Measurements from ENCODE around the gene HLCS.

The HLCS gene

DNA sequence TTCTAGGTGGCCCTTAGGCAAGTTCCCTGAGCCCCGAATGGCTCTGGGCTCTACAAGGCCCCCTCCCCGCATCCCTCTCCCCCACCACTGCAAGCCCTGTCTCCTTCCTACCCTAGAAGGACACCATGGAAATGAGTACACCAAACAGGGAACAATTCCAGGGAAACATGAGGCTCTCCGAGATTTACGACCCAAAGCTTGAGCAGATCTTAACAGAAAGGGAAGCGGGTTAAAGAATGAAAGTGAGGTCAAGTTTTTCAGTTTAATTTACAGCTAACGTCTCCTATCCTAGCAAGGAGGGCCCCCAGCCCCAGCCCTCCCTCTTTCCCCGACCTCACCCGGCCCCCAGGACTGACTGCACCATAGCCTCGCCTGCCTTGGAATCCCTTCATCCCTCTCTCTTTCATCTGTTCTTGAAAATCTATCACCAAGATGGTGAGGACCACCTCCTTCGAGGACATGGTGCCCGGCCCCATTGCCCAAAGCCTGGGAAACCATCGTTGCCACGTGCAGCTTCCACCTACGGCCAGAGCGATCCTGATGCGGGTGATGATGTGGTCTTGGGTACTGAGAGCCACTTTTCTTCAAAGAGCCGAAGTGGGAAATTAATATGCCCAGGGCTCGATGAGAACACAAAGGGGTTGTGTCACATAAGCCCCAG lies 237.0 kb downstream of the HLCS start:
- TF ChIP-seq, protein P1, sequence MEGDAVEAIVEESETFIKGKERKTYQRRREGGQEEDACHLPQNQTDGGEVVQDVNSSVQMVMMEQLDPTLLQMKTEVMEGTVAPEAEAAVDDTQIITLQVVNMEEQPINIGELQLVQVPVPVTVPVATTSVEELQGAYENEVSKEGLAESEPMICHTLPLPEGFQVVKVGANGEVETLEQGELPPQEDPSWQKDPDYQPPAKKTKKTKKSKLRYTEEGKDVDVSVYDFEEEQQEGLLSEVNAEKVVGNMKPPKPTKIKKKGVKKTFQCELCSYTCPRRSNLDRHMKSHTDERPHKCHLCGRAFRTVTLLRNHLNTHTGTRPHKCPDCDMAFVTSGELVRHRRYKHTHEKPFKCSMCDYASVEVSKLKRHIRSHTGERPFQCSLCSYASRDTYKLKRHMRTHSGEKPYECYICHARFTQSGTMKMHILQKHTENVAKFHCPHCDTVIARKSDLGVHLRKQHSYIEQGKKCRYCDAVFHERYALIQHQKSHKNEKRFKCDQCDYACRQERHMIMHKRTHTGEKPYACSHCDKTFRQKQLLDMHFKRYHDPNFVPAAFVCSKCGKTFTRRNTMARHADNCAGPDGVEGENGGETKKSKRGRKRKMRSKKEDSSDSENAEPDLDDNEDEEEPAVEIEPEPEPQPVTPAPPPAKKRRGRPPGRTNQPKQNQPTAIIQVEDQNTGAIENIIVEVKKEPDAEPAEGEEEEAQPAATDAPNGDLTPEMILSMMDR (IDR thresholded peaks at IDR 0.05; ENCODE audit: low read depth, low read length): no peak
- no peaks in the 10 kb centered on the region for H3K36me3 ChIP-seq
- H3K4me3 ChIP-seq (ENCODE audit: low read depth, low read length): no peak overlapping the region
- no peaks in the 10 kb centered on the region for H3K27me3 ChIP-seq (ENCODE audit: insufficient read depth, low read depth, severe bottlenecking)
- peaks cover 5% of the 10 kb centered on the region for H3K9me3 ChIP-seq (ENCODE audit: severe bottlenecking)
- no peak overlapping the region for H3K27ac ChIP-seq
- no peak for DNase-seq

DNA sequence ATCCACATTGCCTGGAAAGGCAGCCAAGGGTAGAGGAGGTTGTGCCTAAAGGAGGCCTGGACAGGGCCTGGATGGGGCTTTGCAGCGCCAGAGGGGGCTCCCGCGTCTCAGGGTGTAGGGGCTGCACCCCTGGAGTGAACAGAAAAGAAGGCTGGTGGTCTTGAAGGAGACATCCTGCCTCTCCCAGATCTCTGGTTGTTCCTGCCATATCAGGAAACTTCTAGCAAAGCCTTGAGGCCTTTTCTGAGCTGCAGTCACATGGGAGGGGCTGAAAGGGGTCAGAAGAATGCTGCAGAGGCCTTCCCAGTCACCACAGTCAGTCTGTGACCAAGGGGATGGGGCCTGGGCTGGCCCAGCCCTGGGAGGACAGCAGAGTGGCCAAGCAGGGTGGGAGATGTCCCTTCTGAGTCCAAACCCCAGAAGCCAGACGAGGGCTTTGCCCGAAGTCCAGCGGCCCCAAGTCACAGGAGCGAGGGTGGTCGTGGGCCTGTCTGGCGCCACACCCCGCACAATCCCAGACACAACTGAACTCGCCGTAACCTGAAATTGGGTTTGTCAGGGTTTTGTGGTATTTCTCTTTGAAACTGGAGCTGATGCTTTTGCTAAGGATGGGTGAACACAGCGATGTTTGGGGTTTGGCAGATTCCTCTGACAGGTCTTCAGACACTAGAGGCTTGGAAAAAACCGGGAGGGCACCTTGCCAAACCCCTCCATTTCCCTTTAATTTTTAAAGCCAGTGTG lies 237.9 kb downstream of the HLCS start:
- no peak overlapping the region for H3K27ac ChIP-seq
- no peak for DNase-seq
- no peaks in the 10 kb centered on the region for H3K36me3 ChIP-seq
- no peak overlapping the region for H3K4me3 ChIP-seq (ENCODE audit: low read depth, low read length)
- no peaks in the 10 kb centered on the region for H3K9me3 ChIP-seq (ENCODE audit: severe bottlenecking)
- H3K27me3 ChIP-seq (ENCODE audit: insufficient read depth, low read depth, severe bottlenecking): no peaks in the 10 kb centered on the region
- TF ChIP-seq, protein P1 (IDR thresholded peaks at IDR 0.05; ENCODE audit: low read depth, low read length): no peak

DNA sequence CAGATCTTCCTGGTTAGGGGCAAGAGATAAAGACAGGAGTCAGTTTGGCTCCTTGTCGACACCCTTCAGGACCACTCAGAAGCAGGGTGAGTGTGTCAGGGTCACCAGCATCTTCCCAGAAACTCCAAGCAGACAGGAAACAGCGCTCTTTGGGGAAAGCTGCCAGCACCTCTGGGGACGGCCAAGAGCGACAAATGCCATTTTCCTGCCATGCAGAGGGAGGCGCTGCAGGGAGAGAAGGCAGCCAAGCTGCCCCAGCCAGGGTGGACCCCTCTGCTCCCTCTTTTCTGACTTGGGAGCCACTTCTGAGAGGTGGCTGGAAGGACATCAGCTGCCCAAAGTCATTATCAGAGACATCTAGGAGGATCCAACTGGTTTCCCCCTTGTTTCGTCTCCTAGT lies 238.6 kb downstream of the HLCS start:
- DNase-seq: no peak
- H3K9me3 ChIP-seq (ENCODE audit: severe bottlenecking): no peaks in the 10 kb centered on the region
- no peaks in the 10 kb centered on the region for H3K36me3 ChIP-seq
- no peak overlapping the region for H3K4me3 ChIP-seq (ENCODE audit: low read depth, low read length)
- H3K27ac ChIP-seq: no peak overlapping the region
- TF ChIP-seq, protein P1 (IDR thresholded peaks at IDR 0.05; ENCODE audit: low read depth, low read length): peak; percentile 66
- H3K27me3 ChIP-seq (ENCODE audit: insufficient read depth, low read depth, severe bottlenecking): no peaks in the 10 kb centered on the region

DNA sequence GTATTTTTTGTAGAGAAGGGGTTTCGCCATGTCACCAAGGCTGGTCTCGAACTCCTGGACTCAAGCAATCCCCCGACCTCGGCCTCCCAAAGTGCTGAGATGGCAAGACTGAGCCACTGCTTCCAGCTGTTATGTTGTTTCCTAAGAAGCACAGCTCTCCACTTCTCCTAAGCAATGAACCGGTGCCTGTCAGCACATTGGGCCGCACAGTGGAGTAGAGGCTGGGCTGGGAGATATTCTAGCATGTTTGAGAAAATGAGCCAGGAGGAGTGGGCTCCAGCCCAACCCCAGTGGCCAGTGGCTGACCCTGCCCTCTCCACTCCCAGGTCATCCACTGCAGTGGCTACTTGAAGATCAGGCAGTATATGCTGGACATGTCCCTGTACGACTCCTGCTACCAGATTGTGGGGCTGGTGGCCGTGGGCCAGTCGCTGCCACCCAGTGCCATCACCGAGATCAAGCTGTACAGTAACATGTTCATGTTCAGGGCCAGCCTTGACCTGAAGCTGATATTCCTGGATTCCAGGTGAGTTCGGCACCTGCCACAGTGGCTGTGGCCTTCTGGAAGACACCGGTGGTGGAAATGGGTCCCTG lies 240.6 kb downstream of the HLCS start:
- H3K27ac ChIP-seq: no peak overlapping the region
- no peaks in the 10 kb centered on the region for H3K27me3 ChIP-seq (ENCODE audit: insufficient read depth, low read depth, severe bottlenecking)
- H3K36me3 ChIP-seq: no peaks in the 10 kb centered on the region
- no peak for DNase-seq
- TF ChIP-seq, protein P1 (IDR thresholded peaks at IDR 0.05; ENCODE audit: low read depth, low read length): no peak
- H3K4me3 ChIP-seq (ENCODE audit: low read depth, low read length): no peak overlapping the region
- H3K9me3 ChIP-seq (ENCODE audit: severe bottlenecking): no peaks in the 10 kb centered on the region

DNA sequence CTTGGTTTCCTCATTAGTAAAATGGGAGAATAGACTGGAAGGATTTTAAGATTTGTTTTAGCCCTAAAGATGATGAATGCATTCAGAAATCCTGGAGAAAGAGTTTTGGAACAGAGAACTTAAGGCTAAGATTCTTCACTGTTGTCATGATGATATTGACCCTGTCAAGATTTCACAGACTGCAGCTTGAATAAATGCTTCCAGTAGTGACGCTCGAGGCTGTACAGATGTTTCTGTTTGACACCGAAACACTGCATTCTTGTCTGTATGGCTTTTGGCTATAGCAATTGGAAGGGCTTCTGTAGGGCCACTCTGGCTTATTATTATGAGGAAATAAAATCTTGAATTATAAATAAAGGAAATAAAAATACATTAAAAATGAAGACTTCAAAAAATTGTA lies 241.8 kb downstream of the HLCS start:
- Histone ChIP-seq H3K9me3 (ENCODE audit: severe bottlenecking) (no peaks in the 10 kb centered on the region), H3K4me3 (ENCODE audit: low read depth, low read length) (no peak overlapping the region), H3K27ac (no peak overlapping the region), H3K36me3 (no peaks in the 10 kb centered on the region), H3K27me3 (ENCODE audit: insufficient read depth, low read depth, severe bottlenecking) (no peaks in the 10 kb centered on the region)
- TF ChIP-seq, protein P1 (IDR thresholded peaks at IDR 0.05; ENCODE audit: low read depth, low read length): no peak
- DNase-seq: no peak

Data from WERI-Rb-1 (cell line).